GM12872 (cell line): ENCODE results near the gene FBXO36.

ENCODE experiments used
- TF ChIP-seq, protein P1 (sequence below): IDR thresholded peaks from 3 replicates; pipeline ENCODE4 v1.5.1; 2011; ENCODE audit warnings: low read depth, mild to moderate bottlenecking, low read length, moderate library complexity; ENCODE audit not compliant: insufficient read depth

Gene FBXO36

DNA sequence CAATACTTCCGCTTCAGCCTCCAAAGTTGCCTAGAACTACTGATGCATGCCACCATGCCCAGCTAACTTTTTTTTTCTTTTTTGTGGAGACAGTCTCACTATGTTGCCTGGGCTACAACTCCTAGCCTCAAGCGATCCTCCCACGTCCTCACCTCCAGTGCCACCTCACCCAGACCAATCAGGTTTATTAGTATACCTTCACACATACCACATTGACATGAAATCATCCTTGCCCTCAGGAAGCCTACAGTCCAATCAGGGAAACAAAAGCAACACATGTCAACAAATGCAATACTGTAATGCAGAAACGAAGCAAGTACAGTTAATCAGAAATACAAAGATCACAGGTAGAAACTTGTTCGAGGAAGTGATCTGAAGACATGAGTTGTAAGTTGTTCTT, 4.5 kb upstream of the FBXO36 start:
- TF ChIP-seq, protein P1, sequence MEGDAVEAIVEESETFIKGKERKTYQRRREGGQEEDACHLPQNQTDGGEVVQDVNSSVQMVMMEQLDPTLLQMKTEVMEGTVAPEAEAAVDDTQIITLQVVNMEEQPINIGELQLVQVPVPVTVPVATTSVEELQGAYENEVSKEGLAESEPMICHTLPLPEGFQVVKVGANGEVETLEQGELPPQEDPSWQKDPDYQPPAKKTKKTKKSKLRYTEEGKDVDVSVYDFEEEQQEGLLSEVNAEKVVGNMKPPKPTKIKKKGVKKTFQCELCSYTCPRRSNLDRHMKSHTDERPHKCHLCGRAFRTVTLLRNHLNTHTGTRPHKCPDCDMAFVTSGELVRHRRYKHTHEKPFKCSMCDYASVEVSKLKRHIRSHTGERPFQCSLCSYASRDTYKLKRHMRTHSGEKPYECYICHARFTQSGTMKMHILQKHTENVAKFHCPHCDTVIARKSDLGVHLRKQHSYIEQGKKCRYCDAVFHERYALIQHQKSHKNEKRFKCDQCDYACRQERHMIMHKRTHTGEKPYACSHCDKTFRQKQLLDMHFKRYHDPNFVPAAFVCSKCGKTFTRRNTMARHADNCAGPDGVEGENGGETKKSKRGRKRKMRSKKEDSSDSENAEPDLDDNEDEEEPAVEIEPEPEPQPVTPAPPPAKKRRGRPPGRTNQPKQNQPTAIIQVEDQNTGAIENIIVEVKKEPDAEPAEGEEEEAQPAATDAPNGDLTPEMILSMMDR = no peak

DNA sequence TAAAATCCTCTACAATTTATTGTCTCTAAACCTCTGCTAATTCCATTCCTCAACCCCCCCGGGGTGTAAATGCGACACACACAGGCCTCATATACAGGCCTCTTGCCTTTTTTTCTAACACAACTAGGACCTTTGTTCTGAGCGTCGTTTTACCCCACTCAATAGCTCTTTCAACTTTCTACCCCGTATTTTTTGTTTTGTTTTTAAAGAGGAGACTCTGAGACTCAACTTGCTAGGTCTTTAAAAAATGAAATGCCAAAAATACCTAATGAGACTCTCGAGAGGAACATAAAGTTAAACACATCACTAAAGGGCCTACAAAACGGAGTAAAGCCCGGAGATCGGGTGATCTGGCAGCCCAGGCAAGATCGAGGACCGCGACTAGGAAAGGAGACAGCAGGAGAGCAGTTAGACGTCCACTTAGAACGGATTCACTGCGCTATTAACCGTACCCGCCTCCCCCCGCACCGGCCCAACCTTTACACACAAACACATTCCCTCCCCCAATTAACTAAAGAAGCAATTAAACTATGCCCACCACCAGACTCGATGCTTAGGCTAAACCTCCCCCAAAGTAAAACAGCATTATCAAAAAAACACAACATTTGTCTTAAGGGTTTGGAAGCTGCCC, 2.2 kb upstream of the FBXO36 start:
- TF ChIP-seq, protein P1 = no peak

DNA sequence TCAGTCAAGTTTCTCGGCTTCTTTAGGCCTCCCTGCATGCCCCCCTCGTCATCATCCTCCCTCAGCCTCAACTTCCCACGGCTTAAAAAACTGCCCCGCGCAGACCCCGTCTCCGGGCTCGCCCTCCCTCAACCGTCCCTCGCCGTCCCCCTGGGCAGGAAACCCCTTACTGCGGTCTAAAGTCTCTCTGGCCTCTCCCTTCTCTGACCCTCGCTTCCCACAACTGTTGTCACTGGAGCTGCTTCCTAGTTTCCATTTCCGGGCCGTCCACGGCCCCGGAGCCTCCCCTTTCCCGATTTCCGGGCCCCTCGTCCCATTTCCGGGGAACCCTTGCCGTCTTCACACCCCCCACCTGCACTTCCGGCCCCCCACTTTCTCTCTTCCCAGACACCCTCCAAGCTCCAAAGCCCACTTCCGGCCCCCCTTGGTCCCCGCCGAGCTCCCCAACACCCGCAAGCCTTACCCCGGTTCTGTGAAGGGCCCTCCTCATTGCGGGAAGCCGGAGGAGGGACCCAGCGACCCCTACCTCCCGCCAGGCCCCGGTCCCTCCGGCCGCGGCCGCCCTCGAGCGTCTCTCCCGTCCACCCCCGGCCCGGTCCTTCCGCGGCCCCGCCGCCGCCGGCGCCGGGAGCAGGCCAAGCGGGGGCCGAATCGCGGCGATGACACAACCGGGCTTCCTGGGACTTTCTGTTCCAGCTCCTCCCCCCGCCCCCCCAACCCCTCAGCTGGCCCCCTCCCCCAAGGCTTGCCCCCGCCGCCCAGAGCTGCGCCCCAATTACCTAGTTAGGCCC, 1.0 kb upstream of the FBXO36 start:
- TF ChIP-seq, protein P1 = no peak

DNA sequence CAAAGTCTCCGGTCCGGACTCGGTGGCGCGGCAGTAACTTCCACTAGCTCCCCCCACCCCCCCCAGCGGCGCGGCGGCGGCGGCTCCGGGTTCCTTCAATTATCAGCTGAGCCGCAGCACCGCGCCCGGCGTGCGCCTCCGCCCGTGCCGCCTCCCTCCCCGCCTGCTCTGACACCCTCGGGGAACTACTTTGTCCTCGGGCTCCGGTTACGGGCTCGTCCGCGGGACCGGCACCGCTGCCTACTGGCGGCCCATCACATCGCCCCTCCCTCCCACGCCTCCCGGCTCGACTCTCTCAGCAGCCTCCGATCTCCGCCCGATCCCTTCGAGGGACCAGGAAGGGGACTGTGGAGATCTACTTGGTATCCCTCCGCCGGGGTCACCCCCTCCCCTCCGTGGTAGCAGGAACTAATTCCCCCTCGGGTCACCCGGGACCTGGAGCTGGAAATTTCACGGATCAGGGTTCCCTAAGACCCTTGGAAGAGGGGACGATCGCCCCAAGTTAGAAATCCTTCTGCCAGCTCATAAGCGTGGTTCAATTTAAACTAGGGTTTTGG, 333 bp upstream of the FBXO36 start, which contains the start of gene TRIP12:
TSS of gene TRIP12 (minus strand) at position 118 of the 557 bp plus-strand sequence. CDS start 41,930 bp downstream, outside the sequence.
- TF ChIP-seq, protein P1 = no peak

DNA sequence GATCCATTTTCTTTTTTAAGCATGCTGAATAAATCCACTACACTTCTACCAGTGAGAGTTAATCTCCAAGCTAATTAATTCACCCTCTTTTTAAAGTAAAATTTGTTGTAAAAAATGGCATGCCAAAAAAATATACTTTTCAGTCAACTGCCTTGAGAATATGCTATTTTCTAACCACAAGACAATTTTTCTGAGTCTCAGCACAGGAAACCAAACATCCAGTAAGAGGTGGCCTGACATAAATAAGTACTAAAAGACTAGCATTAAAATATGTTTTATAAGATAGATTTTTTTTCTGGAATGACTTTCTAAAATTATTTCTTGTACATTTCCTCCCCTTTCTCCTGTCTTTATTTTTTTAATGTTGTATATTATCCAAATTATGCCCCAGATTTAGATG, 2.9 kb downstream of the FBXO36 start:
- TF ChIP-seq, protein P1 = no peak

DNA sequence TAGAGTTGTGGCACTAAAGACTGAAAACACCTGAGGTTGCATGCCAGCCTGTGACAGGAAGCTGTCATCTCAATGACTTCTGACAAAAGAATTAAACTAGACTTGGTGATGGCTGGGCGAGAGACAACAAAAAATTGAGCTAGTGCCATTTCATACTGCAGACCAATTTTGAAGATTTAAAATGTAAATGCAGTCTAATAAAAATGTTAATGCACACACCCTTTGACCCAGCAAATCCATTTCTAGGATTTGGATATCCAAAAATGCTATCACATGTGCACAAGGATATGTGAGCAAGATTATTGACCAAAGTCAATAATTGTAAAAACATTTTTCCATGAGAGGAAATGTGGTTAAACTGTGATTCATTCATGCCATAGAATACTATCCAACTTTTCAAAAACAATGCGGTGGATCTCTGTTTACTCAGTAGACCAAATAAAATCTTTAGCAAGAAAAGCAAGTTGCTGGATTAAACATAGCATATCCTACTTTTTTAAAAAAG, 5.6 kb downstream of the FBXO36 start:
- TF ChIP-seq, protein P1 = no peak

DNA sequence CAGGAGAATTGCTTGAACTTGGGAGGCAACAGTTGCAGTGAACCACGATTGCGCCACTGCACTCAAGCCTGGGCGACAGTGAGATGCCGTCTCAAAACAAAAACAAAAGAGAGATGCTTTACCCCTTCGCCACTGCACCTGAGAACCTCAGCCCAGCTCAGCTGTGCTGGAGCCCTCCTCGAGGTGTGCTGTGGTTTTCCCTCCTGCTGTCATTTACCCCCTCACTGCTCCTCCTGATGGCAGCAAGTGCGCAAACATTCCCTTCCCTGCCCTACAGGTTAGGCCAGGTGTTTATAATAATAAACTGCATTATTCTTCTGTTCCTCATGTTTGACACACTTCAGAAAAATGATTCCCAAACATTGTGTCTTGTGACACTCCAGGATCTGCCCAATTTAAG, 8.4 kb downstream of the FBXO36 start:
- TF ChIP-seq, protein P1 = no peak
